Fibroblast of pulmonary artery (primary cell): Measurements from ENCODE around the gene SPATS2L.

Experiments
- DNase-seq: peaks from one replicate; pipeline ENCODE4 v3.0.0-alpha.2; 2010; ENCODE audit warnings: low read depth
- H3K4me3 ChIP-seq: replicated peaks from 2 replicates; pipeline ENCODE4 v1.5.1; 2011; ENCODE audit warnings: low read depth, mild to moderate bottlenecking, control low read depth, low read length, moderate library complexity
- CTCF ChIP-seq: IDR thresholded peaks from 2 replicates; pipeline ENCODE4 v1.5.1; 2011; ENCODE audit warnings: mild to moderate bottlenecking, control low read depth, low read length, inconsistent platforms; ENCODE audit errors: missing control alignments

Gene SPATS2L

DNA sequence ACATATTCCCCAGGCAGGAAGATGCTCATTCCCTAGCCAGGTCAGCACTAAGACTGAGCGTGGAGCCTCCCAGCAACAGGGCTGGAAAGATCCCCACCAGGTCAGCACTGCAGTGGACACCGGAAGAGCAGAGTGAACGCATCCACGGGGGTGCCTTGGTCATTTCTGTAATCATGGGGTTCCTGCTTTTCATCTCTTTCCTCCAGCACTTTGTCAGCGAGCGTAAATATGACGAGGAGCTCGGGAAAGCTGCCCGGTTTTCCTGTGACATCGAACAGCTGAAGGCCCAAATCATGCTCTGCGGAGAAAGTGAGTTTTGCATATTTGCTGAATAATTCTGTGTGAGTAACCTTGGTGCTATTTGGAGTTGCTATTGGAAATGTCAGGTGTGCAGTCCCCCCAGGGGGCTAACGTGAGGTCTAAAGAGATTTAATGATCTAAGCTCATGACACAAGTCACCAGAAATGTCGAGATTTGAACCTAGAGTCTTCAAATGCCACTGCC lies 163.3 kb downstream of the SPATS2L start:
- H3K4me3 ChIP-seq = no peak overlapping the region
- no peak for TF ChIP-seq CTCF
- peak; percentile 56 for DNase-seq

- TF ChIP-seq CTCF = no peak
- no peak overlapping the region for H3K4me3 ChIP-seq
- DNase-seq = no peak
Measured at GRCh38 chr2:200470230-200470629, 163.7 kb downstream of the SPATS2L start.

- DNase-seq = peak; percentile 44
- H3K4me3 ChIP-seq = no peak overlapping the region
- TF ChIP-seq CTCF = peak; percentile 65
Measured at GRCh38 chr2:200471324-200471848, 164.9 kb downstream of the SPATS2L start.

DNA sequence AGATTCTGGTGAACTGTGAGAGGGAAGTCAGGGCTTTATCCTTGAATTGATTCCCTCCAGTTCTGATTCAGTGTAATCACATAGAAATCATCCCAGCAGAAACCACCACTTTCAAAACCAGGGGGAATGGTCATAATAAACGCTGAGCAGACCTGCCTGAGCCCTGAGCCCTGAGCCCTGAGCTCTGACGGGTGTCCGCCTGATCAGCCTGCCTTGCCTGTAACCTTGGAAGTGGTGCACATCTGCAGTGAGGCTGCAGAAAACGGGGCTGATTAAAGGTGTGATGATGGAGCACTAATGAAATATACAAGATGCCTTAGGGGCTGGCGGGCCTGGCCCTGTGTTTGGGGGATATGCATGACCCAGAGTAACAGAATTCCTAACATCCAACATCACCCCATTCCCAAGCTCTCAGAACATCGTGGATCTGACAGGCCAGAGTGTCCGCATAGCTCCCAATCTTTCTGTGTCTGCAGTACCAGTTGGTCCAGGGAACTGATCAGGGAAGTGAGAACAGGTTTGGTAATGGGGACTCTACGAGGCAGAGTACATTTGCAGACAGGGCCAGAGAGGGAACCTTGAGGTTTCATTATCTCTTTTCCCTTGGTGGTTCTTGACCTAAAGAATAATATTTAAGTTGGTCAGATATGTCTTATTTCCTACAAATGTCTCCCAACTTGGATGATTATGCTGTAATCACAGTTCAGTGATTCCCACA lies 165.6 kb downstream of the SPATS2L start:
- DNase-seq = no peak
- no peak overlapping the region for H3K4me3 ChIP-seq
- no peak for TF ChIP-seq CTCF

GRCh38 chr2:200472853-200473464 lies 166.5 kb downstream of the SPATS2L start:
- TF ChIP-seq CTCF = no peak
- no peak overlapping the region for H3K4me3 ChIP-seq
- DNase-seq = no peak

DNA sequence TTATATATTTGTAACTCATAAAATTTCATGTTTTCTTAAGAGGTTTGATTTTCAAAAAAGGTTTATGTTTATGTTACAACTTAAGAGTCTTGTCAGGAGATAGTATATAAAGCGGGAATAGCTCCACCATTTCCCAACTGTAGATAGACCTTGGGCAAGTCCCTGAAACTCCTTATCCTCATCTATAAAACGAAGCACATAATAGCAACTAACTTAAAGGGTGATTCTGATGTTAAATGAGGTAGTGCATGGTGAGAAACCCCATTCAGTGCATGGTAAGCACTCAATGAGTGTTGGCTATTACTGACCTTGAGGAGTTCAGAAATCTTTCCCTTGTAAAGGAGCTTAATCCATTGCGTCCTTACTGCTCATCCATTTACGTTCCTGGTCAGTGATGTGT lies 169.3 kb downstream of the SPATS2L start:
- no peak for DNase-seq
- no peak overlapping the region for H3K4me3 ChIP-seq
- no peak for TF ChIP-seq CTCF

GRCh38 chr2:200476836-200477235 lies 170.3 kb downstream of the SPATS2L start:
- no peak overlapping the region for H3K4me3 ChIP-seq
- no peak for TF ChIP-seq CTCF
- DNase-seq = no peak
